Gastrocnemius medialis (tissue), 4 donors: ENCODE data around the gene SPACA9.

Experiments
- POLR2A ChIP-seq, 2 donors: fragments of 450-650 bp; IDR thresholded peaks; one replicate each; pipeline ENCODE4 v1.6.1; 2017; ENCODE audit warnings: antibody characterized with exemption in 2 of 2, mild to moderate bottlenecking in 2 of 2, moderate library complexity in 2 of 2
- TF ChIP-seq, protein P1 (sequence below), 5 experiments: fragments of 450-650 bp in 3 of 5; fragments of 200-600 bp in 2 of 5; sonication (generic) in 2 of 5; IDR thresholded peaks in 4 of 5; conservative IDR thresholded peaks in 1 of 5; 1 replicate in 4 of 5; 2 replicates in 1 of 5; pipeline ENCODE4 v1.5.1; 2016 to 2019; ENCODE audit warnings: antibody characterized with exemption in 5 of 5, mild to moderate bottlenecking in 3 of 5, moderate library complexity in 3 of 5

DNA sequence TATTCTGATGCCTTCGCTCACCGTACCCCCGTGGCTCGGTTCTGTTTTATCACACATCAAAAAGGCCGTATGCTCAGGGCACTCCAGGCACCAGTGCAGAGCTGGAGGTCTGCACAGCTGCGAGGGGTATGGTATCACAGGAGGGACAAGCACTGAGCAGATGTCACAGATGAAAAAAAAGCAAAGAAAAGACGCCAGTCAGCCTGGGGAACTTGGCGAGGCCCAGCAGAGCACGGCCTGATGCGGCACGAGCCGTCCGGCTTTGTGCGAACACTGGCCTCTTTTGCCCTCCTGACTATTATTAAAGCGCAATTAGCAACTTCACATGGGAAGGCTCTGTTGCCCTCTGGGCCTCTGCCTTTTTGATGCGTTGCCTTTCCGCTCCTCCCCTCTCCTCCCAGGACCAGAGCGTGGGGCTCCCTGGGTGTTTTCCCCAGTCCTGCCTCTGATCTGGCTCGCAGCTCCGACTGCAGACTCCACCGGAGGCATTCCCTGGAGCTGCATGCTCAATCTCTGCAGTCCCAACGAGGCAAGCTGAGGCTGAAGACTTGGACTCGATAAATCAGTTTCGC is 45.1 kb upstream of the SPACA9 start:
- TF ChIP-seq, protein P1, sequence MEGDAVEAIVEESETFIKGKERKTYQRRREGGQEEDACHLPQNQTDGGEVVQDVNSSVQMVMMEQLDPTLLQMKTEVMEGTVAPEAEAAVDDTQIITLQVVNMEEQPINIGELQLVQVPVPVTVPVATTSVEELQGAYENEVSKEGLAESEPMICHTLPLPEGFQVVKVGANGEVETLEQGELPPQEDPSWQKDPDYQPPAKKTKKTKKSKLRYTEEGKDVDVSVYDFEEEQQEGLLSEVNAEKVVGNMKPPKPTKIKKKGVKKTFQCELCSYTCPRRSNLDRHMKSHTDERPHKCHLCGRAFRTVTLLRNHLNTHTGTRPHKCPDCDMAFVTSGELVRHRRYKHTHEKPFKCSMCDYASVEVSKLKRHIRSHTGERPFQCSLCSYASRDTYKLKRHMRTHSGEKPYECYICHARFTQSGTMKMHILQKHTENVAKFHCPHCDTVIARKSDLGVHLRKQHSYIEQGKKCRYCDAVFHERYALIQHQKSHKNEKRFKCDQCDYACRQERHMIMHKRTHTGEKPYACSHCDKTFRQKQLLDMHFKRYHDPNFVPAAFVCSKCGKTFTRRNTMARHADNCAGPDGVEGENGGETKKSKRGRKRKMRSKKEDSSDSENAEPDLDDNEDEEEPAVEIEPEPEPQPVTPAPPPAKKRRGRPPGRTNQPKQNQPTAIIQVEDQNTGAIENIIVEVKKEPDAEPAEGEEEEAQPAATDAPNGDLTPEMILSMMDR (IDR thresholded peaks at IDR 0.05 in 4 of 5, conservative IDR thresholded peaks at IDR 0.05 in 1 of 5), result no peak
- TF ChIP-seq POLR2A (IDR thresholded peaks at IDR 0.05), result no peak
